GM18517 (cell line): Measurements from ENCODE around the gene TMEM235.

Experiments used
- ATAC-seq: cut with Tn5 transposase; IDR thresholded peaks from one replicate; pipeline ENCODE4 v1.9.1; 2021; ENCODE audit warnings: mild to moderate bottlenecking, moderate library complexity; ENCODE audit not compliant: unreplicated experiment

TMEM235 gene

DNA sequence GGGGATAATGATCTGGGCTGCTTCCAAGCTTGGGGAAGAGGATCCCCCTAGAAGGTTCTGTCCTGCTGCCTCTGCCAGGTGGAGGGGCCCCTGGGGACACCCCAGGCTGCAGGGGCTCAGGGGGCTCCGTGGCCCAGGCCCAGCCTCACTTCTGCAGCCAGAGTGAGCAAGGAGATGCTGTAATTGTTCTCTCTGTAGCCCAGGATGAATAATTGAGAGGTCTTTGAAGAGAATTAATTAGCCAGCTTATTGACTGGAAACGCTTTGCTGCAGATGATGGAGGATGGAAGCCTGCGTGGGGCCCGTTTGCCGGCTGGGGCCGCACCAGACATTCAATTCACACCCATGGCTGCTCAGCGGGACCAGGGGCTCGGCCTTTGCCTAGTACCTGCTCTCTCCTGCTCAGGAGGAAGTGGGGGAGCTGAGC lies 38.5 kb downstream of the TMEM235 start:
- ATAC-seq, result no peak

DNA sequence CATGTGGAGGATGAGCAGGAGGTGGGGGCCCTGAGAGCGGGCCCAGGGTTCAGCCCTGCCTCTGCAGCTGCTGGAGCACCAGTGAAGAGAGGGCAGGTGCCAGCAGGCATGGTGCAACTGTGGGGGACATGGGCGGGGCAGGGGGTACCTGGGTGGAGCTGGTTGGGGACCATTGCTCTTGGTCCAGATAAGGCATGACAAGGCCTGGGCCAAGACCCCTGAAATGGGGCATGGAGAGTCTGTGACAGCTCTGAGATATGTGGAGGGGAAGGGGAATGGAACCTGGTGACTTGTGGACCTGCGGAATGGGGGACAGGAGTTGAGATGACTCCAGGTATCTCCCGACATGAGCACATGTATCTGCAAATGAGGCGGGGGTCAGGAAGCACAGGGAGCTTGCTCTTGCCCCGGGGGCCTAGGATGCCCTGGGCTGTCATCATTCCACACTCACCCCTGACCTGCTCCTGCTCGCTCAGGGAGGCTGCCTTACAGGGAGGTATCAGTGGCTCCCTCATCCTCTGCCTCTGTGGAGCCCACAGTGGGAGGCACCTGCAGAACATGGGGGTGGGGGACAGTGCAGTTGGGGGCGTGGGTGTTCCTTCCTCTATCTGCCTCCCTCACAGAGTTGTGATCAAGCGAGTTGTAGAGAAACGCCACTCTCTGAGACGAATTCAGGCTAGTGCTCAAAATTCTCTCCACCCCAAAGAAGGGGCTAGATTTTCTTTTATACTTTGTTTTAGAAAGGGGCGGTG lies 40.2 kb downstream of the TMEM235 start:
- ATAC-seq, result no peak

- no peak for ATAC-seq
Observed at GRCh38 chr17:78272181-78272913, 40.9 kb downstream of the TMEM235 start.

DNA sequence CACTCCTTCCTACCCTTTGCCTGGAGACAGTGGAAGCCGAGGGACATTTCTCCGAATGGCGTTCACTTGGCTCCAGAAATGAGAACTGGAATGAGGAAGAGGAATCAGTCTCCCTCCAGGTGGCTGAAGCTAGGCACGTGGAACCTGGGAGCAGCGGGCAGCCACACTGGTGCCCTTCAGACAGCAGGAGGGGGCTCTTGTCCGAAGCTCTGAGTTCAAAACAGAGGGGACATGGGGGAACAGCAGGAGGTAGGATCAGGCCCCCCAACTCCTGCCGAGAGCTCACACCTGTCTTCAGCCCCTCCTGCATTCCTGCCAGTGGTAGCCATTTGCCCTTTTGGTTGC lies 41.5 kb downstream of the TMEM235 start:
- ATAC-seq, result no peak

- ATAC-seq, result no peak
Observed at GRCh38 chr17:78273813-78274212, 42.4 kb downstream of the TMEM235 start.

GRCh38 chr17:78275355-78275754 lies 43.9 kb downstream of the TMEM235 start:
- no peak for ATAC-seq

DNA sequence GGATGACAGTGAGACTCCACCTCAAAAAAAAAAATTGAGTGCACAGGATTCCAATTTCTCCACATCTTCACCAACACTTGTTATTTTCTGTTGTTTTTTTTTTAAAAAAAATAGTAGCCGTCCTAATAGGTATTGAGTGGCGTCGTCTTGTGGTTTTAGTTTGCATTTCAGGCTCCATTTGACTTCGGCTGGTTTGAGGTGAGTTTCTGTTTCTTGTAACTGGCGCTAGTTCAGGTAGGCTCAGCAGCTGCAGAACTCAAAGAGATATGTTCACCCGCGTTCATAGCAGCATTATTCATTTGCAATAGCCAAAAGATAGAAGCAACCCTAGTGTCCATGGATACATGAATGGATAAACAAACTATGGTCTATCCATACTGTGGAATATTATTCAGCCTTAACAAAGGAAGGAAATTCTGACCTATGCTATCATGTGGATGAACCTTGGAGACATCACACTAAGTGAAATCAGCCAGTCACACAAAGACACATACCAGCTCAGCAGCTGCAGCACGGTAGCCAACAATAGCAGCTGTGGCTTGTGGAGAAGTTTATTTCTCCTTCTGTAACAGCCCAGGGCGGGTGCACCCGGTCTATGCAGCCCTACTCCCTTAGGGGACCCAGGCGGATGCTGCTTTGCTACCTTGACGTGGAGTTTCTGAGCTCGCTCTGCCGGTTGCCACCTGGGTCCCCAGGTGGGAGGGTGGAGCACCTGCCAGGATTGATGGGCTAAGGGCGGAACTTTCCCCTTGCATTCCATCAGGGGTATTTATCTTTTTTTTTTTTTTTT lies 44.9 kb downstream of the TMEM235 start:
- ATAC-seq, result no peak

DNA sequence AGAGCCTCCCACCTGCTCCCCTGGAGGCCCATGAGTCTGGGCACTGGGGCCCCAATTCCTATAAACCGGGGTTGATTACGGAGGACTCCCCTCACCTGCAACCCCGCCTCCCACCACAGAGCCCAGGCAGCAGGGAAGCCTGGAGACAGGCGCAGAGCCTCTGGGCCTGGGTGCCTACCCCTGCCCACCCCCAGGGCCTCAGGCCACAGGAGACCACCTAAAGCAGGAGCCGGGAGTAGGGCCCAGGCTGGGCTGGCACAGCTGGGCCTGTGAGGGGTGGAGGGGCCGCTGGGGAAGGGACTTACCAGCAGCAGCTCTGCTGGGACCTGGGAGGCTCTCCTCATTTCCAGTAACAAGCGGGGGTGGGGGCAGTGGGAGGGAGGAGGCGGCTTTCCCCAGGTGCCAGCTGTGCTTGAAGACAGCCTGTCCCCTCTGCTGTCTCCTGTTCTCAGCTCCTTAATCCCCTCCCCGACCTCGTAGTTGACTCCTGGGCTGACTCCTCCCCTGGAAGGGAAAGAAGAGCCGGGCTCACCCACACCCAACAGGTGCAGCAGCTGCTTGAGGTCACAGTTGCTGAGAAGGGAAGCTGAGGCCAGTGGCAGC lies 46.8 kb downstream of the TMEM235 start:
- ATAC-seq, result no peak

- no peak for ATAC-seq
Observed at GRCh38 chr17:78279360-78279990, 48.0 kb downstream of the TMEM235 start.

DNA sequence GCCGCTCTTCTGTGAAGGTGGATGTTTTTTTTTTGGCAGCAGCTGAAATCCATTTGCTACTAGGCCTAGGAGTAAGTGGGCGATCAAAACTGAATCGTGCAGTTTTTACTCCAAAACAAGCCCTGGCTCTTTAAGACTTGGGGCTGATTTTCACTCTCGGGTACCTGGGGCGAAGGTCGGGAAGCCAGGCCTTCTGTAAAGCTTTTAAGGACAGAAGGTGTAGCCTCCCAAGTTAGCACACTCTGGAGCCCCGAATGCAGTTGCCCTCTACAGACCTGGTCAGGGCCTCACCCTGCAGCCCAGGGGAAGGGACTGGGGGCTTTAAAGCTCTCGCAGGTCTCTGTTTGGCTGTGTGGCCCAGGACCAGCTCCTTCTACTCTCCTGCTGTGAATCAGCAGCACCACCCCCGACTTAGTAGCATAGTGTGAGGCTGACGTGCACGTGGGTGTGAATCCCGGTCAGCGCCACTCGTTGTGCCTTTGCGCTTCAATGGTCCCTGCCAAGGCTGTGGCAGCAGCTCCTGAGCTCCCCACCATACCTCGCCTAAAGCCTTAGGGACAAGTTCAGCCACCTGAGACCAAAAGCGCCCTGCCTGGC lies 49.9 kb downstream of the TMEM235 start:
- ATAC-seq, result no peak

GRCh38 chr17:78284146-78284545 lies 52.7 kb downstream of the TMEM235 start:
- ATAC-seq, result no peak

GRCh38 chr17:78289004-78289403 lies 57.6 kb downstream of the TMEM235 start:
- ATAC-seq, result no peak

- no peak for ATAC-seq
Observed at GRCh38 chr17:78289802-78290363, 58.5 kb downstream of the TMEM235 start.
